T-helper 17 cell (primary cell): ENCODE data around the gene MADCAM1. TPM values are rescaled to one million over a fixed set of nuclear protein-coding genes. Genes with fewer than 3 reads are reported as not detected.
"Not testable (repeated sequence)": the region's sequence is repeated elsewhere in the genome, so short reads cannot be mapped to it uniquely, and the experiment has no call there.

Source experiments
- ATAC-seq: fragments of 150-1000 bp; cut with Tn5 transposase; 2 replicates; pipeline ENCODE4 v1.10.0; 2021; ENCODE audit warnings: mild to moderate bottlenecking, moderate library complexity
- DNase-seq, 3 donors: peaks; one replicate each; pipeline versions ENCODE4 v3.0.0 to v3.0.0-alpha.2; 2020 to 2021
- H3K9me3 ChIP-seq: one replicate; pipeline ENCODE4 v1.7.0; 2013; ENCODE audit warnings: low read length, mild to moderate bottlenecking; ENCODE audit not compliant: control insufficient read depth, poor library complexity, severe bottlenecking
- H3K27ac Mint-ChIP-seq: one replicate; pipeline ENCODE4 v1.8.0; 2022; ENCODE audit warnings: mild to moderate bottlenecking, moderate library complexity, mixed read lengths
- H3K27me3 Mint-ChIP-seq: one replicate; pipeline ENCODE4 v1.8.0; 2022; ENCODE audit warnings: mixed read lengths
- H3K36me3 Mint-ChIP-seq: one replicate; pipeline ENCODE4 v1.8.0; 2022; ENCODE audit warnings: low read depth, mixed read lengths
- H3K4me1 Mint-ChIP-seq: one replicate; pipeline ENCODE4 v1.8.0; 2022; ENCODE audit warnings: mild to moderate bottlenecking, mixed read lengths
- H3K4me3 Mint-ChIP-seq: one replicate; pipeline ENCODE4 v1.8.0; 2022; ENCODE audit warnings: mild to moderate bottlenecking, moderate library complexity, mixed read lengths
- total RNA-seq, 4 donors: library from RNA in 2 of 4; stranded (reverse) in 2 of 4; gene quantifications; one replicate each; pipeline ENCODE4 v1.2.3 and lab custom pipeline; 2022 to 2026

Gene MADCAM1
- total RNA-seq (under 1 TPM; 0.15 to 0.31 TPM), total RNA-seq (lab: John Stamatoyannopoulos, UW) (0.12 to 0.38 reads per million in 2 donors)

GRCh38 chr19:496112-496665 is at the start of gene MADCAM1:
Gene MADCAM1 (plus strand): TSS chr19:496486. CDS start chr19:496500, 14 bp downstream.
- no peak for ATAC-seq

DNA sequence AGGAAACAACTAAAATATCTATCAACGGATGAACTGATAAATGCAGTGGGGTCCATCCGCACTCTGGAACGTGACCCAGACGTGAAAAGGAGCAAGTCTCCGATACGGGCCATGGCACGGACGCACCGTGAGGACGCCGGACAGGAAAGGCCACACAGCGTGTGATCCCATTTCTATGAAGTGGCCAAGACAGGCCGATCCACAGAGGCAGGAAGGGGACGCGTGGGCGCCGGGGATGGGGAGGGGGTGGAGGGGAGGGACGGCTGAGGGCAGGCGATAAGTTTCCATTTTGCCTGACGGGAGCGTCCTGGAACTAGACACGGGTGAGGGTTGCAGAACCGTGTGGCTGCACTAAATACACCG is 49.2 kb upstream of the MADCAM1 start:
- no peaks in the 10 kb centered on the region for H3K36me3 Mint-ChIP-seq
- no peak for ATAC-seq
- DNase-seq = no peak
- no peaks in the 10 kb centered on the region for H3K9me3 ChIP-seq
- H3K27me3 Mint-ChIP-seq = no peaks in the 10 kb centered on the region
- no peaks in the 10 kb centered on the region for H3K4me1 Mint-ChIP-seq
- no peak overlapping the region for H3K27ac Mint-ChIP-seq
- no peak overlapping the region for H3K4me3 Mint-ChIP-seq

More at GRCh38 chr19:496112-496665, at the start of gene MADCAM1:
- no peak for DNase-seq
- H3K4me3 Mint-ChIP-seq = peak within 1 kb of the TSS; percentile 56
- H3K4me1 Mint-ChIP-seq = peaks cover 5% of the 10 kb centered on the region
- peaks cover 6% of the 10 kb centered on the region for H3K27me3 Mint-ChIP-seq
- H3K9me3 ChIP-seq = no peaks in the 10 kb centered on the region
- H3K27ac Mint-ChIP-seq = no peak within 1 kb of the TSS
- peaks cover 3% of the 10 kb centered on the region for H3K36me3 Mint-ChIP-seq

GRCh38 chr19:447816-448560 is 48.3 kb upstream of the MADCAM1 start:
- H3K27ac Mint-ChIP-seq = no peak overlapping the region
- no peaks in the 10 kb centered on the region for H3K9me3 ChIP-seq
- no peaks in the 10 kb centered on the region for H3K36me3 Mint-ChIP-seq
- ATAC-seq (no peak), DNase-seq (no peak)
- no peaks in the 10 kb centered on the region for H3K4me1 Mint-ChIP-seq
- H3K27me3 Mint-ChIP-seq = no peaks in the 10 kb centered on the region
- no peak overlapping the region for H3K4me3 Mint-ChIP-seq

DNA sequence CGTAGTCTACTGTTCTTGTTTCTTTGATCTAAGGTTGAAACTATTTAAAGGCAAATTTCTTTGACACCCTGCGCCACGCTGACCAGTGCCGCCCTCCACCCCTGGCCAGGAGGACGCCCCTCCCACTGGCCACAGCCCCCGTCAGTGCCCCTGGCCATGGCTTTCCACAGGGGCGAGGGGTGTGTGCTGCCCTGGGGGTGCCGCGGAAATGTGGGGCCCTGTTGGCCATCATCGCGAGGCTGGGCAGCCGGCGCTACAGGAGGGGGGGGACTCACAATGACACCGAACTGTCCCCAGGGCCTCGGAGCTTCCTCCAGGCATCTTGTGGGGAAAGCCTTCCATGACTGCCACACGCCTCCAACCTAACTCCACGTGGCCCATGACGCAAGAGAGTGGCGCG is 46.4 kb upstream of the MADCAM1 start:
- H3K4me1 Mint-ChIP-seq = no peaks in the 10 kb centered on the region

DNA sequence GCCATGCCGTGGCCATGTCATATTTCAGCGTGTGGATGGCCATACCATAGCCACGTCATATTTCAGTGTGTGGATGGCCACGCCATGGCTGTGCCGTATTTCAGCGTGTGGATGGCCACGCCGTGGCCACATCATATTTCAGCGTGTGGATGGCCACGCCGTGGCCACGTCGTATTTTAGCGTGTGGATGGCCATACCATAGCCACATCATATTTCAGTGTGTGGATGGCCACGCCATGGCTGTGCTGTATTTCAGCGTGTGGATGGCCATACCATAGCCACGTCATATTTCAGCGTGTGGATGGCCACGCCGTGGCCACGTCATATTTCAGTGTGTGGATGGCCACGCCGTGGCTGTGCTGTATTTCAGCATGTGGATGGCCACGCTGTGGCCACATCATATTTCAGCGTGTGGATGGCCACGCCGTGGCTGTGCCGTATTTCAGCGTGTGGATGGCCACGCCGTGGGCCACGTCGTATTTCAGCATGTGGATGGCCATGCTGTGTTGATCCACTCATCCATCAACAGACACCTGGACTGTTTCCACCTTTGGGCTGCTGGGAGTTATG is 45.3 kb upstream of the MADCAM1 start:
- H3K9me3 ChIP-seq, H3K4me1 Mint-ChIP-seq, ATAC-seq, H3K36me3 Mint-ChIP-seq, H3K4me3 Mint-ChIP-seq, DNase-seq, H3K27ac Mint-ChIP-seq, H3K27me3 Mint-ChIP-seq: not testable (repeated sequence)

More for the DNA sequence above, 46.4 kb upstream of the MADCAM1 start:
- no peaks in the 10 kb centered on the region for H3K36me3 Mint-ChIP-seq
- H3K4me3 Mint-ChIP-seq = no peak overlapping the region
- no peak overlapping the region for H3K27ac Mint-ChIP-seq
- no peak for ATAC-seq
- DNase-seq = no peak
- H3K27me3 Mint-ChIP-seq = no peaks in the 10 kb centered on the region
- no peaks in the 10 kb centered on the region for H3K9me3 ChIP-seq

DNA sequence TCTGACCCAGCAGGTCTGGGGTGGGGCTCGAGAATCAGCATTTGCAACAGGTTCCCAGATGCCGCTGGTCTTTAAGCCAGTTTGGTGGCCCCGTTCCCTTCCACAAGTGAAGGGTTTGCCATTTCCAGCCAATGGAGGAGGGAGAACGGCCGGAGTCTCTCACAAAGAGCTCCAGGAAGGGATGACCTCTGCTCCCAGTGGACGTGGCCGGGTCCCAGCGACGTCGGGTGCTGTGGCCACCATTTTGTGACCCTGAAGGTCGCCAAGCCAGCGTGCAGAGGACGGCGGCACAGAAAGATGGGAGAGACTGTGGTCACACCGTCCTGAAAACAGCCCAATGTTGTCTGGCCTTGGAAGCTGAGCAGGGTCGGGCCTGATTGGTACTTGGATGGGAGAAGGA is 43.5 kb upstream of the MADCAM1 start:
- ATAC-seq = no peak
- H3K9me3 ChIP-seq = no peaks in the 10 kb centered on the region
- H3K36me3 Mint-ChIP-seq = no peaks in the 10 kb centered on the region
- H3K4me3 Mint-ChIP-seq = no peak overlapping the region
- H3K4me1 Mint-ChIP-seq = no peaks in the 10 kb centered on the region
- no peak for DNase-seq
- no peak overlapping the region for H3K27ac Mint-ChIP-seq
- H3K27me3 Mint-ChIP-seq = peaks cover 6% of the 10 kb centered on the region

DNA sequence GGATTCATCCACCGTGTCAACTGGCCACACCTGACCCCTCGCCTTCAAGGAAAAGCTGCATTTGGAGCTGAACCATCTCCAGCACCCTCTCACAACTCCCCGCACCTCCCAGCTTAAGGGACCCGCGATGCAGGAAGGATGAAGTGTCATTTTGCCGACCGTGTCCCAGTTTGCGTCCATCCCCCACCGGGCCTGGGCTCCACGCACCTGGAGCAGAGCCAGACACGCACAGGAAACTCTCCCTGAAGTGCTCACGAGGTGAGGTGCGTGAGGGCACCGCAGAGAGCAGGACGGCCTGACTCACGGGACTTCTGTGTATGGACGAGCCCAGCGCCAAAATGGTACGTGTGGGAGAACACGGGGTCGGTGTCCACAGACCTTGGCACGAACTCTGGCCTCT is 42.7 kb upstream of the MADCAM1 start:
- ATAC-seq = no peak
- H3K9me3 ChIP-seq = no peaks in the 10 kb centered on the region
- no peak overlapping the region for H3K4me3 Mint-ChIP-seq
- no peaks in the 10 kb centered on the region for H3K36me3 Mint-ChIP-seq
- DNase-seq = no peak
- H3K27ac Mint-ChIP-seq = no peak overlapping the region
- H3K4me1 Mint-ChIP-seq = no peaks in the 10 kb centered on the region
- H3K27me3 Mint-ChIP-seq = peaks cover 6% of the 10 kb centered on the region

GRCh38 chr19:455031-455705 is 41.1 kb upstream of the MADCAM1 start:
- H3K4me3 Mint-ChIP-seq = no peak overlapping the region
- H3K36me3 Mint-ChIP-seq = no peaks in the 10 kb centered on the region
- no peaks in the 10 kb centered on the region for H3K9me3 ChIP-seq
- H3K27ac Mint-ChIP-seq = no peak overlapping the region
- DNase-seq (no peak), ATAC-seq (no peak)
- peaks cover 6% of the 10 kb centered on the region for H3K27me3 Mint-ChIP-seq
- H3K4me1 Mint-ChIP-seq = no peaks in the 10 kb centered on the region

- Mint-ChIP-seq H3K27me3 (peaks cover 6% of the 10 kb centered on the region), H3K36me3 (no peaks in the 10 kb centered on the region), H3K4me3 (no peak overlapping the region), H3K4me1 (no peaks in the 10 kb centered on the region), H3K27ac (no peak overlapping the region)
- H3K9me3 ChIP-seq = no peaks in the 10 kb centered on the region
- ATAC-seq (no peak), DNase-seq (no peak)
Observed at GRCh38 chr19:455851-456546, 40.3 kb upstream of the MADCAM1 start.

GRCh38 chr19:456547-457110 is 39.7 kb upstream of the MADCAM1 start:
- peaks cover 1% of the 10 kb centered on the region for H3K4me1 Mint-ChIP-seq
- H3K27ac Mint-ChIP-seq = no peak overlapping the region
- no peak overlapping the region for H3K4me3 Mint-ChIP-seq
- peaks cover 6% of the 10 kb centered on the region for H3K27me3 Mint-ChIP-seq
- ATAC-seq (no peak), DNase-seq (no peak)
- no peaks in the 10 kb centered on the region for H3K9me3 ChIP-seq
- H3K36me3 Mint-ChIP-seq = no peaks in the 10 kb centered on the region

DNA sequence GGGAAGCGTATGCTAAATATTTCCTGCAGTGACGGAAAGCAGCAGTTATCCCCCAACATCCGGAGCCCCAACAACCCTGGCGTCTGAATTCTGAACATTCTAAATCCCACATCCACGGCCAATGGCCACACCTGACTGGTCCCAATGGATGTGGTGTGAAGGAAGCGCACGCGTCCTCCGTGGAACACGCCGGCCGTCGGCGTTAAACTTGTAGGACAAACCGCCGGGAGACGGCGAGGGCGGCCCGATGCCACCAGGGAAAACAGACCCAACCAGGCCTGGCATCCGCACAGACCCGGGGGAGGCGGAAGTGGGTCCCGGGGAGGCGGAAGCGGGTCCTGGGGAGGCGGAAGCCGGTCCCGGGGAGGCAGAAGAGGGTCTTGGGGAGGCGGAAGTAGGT is 38.6 kb upstream of the MADCAM1 start:
- Mint-ChIP-seq H3K4me1 (peaks cover 3% of the 10 kb centered on the region), H3K27me3 (peaks cover 10% of the 10 kb centered on the region), H3K36me3 (no peaks in the 10 kb centered on the region), H3K27ac (no peak overlapping the region), H3K4me3 (no peak overlapping the region)
- H3K9me3 ChIP-seq = no peaks in the 10 kb centered on the region
- no peak for DNase-seq
- ATAC-seq = no peak

GRCh38 chr19:458091-459042 is 37.9 kb upstream of the MADCAM1 start:
- H3K27me3 Mint-ChIP-seq = peaks cover 18% of the 10 kb centered on the region
- H3K9me3 ChIP-seq = no peaks in the 10 kb centered on the region
- ATAC-seq (no peak), DNase-seq (no peak)
- H3K4me3 Mint-ChIP-seq = no peak overlapping the region
- peaks cover 3% of the 10 kb centered on the region for H3K4me1 Mint-ChIP-seq
- no peaks in the 10 kb centered on the region for H3K36me3 Mint-ChIP-seq
- no peak overlapping the region for H3K27ac Mint-ChIP-seq
